NOMO-1 treated with DMSO at 0.1 percent for 48 hours (cell line): ENCODE results near the gene PPP1R12C.
"Not testable (repeated sequence)": the region's sequence is repeated elsewhere in the genome, so short reads cannot be mapped to it uniquely, and the experiment has no call there.

ENCODE experiments used
- DNase-seq: peaks from one replicate; lab custom pipeline; 2025; ENCODE audit not compliant: unreplicated experiment; lab: John Stamatoyannopoulos, UW

Gene PPP1R12C

DNA sequence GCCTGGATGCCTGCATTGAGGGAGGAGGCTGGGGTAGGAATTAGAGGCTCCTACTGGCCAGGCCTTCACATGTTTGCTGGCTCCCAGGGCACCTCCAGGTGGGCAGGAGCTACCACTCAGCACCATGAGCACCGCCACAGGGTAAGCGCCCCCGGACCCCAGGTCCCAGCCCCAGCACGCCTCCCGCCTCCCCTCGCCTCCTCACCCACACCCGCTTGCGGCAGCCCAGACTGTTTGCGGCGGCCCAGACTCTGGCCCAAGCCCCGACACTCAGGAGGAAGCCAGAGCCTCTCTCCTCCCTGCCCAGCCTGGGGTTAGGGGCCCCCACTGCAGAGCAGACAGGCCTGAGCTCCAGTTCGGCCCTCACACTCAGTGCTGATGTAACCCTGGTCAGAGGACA, 41.1 kb downstream of the PPP1R12C start:
- DNase-seq: no peak

- DNase-seq: peak; percentile 53
These were observed 42.0 kb downstream of the PPP1R12C start, which contains the start of gene EPS8L1 for GRCh38 chr19:55075371-55075998. Gene EPS8L1, plus strand, starts transcription at chr19:55075869. Its CDS starts 576 bp downstream, at chr19:55076445.

DNA sequence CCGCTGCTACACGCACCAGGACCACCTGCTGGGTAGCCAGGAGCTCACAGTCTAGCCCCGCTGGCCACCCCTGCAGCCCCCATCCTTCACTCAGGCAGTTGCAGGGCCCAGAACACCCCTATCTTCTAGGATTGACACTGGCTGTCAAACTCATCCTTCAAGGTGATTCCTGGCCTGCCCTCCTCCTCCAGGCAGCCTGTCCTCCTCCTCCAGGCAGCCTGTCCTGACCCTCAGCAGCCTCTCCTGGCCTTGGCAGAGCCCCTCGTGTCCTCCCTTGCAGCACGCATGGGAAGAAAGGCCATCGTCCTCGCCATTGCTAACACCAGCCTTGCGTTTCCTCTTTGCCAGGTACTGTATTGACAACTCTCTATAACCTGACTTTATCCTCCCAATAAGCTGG, 45.5 kb downstream of the PPP1R12C start:
- DNase-seq: no peak

- peak; percentile 5 for DNase-seq
These were observed 46.3 kb downstream of the PPP1R12C start for GRCh38 chr19:55071129-55071502.

DNA sequence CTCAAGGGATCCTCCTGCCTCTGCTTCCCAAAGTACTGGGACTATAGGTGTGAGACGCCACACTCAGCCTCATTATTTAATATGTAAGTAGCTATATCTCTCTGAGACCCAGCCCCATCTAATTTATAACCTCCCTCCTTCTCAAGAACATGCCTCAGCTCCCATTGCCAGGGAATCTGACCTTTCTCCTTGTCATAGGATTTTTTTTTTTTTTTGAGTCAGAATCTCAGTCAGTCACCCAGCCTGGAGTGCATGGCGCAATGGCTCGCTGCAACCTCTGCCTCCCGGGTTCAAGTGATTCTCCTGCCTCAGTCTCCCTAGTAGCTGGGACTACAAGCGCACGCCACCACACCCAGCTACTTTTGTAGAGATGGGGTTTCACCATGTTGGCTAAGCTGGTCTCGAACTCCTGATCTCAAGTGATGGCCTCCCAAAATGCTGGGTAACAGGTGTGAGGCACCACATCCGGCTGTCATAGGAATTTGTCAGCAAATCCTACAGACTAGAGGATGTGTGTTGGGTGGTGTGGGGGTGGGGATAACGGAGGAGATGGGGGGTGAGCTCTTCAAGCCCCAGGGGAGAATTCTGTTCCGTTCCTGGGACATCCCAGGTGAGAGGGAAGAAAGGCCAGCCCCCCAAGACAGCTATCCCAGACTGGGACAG, 46.8 kb downstream of the PPP1R12C start:
- DNase-seq: no peak

DNA sequence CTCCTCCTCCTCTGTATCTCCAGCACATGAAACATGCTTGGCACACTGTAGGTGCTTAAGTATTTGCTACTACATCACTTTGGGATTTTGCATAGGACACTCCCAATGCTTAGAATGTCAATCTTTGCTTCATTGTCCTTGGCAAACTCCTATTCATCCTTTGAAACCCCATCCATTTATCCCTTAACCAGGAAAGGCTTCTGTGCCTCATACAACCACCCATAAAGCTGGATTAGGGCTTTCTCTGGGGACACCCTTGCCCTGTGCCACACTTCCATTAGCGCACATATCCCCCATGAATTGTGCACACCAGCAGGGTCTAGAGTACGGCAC, 47.6 kb downstream of the PPP1R12C start:
- no peak for DNase-seq

DNA sequence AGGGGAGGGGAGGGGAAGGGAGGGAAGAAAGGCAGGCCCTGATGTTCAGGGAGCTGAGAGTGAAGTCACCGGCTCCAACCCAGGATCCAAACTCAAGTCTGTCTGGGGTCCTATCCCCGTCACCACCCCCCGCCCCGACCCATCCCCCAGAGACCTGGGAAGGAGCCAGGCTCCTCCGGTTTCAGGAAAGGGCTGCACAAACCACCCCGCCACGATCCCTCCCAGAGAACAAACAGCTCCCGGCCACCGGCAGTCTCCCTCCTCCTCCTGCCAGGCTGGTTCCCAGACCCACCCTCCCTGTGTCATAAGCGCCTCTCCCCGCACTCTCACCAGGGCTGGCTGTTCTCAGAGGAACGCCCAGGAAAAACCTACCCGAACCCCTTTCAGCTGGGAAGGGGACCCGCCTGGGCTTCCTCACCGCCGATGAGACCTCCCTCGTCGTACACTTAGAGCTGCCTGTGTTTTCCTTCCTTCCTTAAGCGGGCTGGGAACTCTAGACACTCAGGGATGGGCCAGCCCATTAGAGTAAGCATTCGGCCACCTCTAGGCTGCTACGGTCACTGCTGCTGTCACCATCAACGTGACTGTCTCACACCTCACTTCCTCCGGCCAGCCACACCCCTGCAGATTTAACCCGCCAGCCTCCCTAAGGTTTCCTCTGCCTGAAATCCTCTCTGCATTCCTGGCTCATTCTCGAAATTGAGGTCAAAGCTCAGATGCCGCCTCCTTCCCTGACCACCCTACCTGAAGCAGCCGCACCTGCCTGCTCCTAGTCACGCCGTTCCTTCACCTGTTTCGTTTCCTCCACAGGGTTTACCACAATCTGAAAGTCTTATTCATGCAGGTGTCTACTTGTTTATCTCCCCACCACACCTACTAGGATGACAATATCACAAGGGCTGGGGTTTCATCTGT, 48.2 kb downstream of the PPP1R12C start:
- peak; percentile 21 for DNase-seq

DNA sequence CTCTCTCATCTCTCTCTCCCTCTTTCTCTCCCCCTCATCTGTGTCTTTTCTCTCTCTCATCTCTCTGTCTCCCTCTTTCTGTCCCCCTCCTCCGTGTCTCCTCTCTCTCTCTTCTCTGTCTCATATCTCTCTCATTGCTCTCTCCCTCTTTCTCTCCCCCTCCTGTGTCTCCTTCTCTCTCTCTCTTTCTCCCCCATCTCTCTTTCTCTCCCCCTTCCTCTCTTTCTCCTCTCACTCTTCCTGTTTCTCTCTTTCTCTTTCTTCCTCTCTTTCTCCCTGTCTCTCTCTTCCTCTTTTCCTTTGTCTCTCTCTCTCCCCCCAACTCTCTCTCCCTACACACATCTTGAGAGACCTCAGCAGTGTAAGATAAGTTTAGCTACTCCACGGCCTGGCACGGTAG, 49.6 kb downstream of the PPP1R12C start:
- DNase-seq: no peak

DNA sequence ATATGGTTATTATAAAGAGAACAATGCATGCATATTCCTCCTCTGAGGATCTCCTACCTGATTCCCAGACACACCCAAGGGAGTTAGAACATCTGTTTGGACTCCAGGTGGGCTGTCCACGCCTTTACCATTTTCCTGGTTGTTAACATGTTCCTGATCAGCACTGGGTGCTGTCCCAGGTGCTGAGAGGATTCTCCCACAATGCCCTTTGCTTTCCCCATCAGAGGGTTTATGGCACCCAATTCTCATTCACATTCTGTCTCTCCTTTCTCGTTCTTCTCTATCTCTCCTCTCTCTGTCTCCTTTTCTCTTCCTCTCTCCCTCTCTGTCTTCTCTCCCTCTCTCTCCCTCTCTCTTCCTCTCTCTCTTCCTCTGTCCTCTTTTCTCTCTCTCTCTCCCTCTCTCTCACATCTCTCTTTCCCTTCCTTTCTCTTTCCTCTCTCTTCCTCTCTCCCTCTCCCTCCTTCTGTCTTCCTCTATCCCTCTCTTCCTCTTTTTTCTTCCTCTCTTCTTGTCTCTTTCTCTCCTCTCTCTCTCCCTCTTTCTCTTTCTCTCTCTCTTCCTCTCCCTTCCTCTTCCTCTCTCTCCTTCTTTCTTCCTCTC, 51.2 kb downstream of the PPP1R12C start:
- no peak for DNase-seq

DNA sequence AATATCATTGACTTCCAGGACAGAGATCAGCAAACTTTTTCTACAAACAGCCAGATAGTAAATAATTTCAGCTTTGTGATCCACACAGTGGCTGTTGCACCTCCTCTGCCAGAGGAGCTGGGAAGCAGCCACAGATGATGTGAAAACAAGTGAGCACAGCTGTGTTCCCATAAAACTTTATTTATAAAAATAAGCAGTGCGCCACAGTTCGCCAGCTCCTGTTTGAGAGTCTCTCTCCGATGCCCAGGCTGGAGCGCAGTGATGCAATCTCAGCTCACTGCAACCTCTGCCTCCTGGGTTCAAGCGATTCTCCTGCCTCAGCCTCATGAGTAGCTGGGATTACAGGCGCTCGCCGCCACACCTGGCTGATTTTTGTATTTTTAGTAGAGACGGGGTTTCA, 51.9 kb downstream of the PPP1R12C start:
- not testable (repeated sequence) for DNase-seq

DNA sequence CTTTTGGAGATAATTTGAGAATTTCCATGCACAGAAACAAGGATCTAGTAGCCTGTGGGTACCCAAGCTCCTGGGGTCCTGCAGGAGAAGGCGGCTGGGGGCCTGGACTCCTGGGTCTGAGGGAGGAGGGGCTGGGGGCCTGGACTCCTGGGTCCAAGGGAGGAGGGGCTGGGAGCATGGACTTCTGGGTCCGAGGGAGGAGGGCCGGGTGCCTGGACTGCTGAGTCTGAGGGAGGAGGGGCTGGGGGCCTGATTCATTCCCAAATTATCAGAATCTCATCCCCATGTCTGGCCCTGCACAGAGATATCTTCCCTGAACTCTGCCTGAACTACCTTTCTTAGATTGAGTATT, 54.0 kb downstream of the PPP1R12C start:
- DNase-seq: no peak

GRCh38 chr19:55062735-55063491, 54.5 kb downstream of the PPP1R12C start, which contains the start of gene RDH13:
Gene RDH13, minus strand, starts transcription at chr19:55063148. Its CDS starts 116 bp downstream, at chr19:55063032.
- DNase-seq: peak; percentile 91

DNA sequence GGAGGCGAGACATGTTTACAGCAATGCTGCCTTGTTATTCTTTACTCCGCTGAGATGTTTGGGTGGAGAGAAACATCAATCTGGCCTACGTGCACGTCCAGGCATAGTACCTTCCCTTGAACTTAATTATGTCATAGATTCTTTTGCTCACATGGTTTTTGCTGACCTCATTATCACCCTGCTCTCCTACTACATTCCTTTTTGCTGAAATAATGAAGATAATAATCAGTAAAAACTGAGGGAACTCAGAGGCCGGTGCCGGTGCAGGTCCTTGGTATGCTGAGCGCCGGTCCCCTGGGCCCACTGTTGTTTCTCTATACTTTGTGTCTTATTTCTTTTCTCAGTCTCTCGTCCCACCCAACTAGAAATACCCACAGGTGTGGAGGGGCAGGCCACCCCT, 57.1 kb downstream of the PPP1R12C start:
- DNase-seq: not testable (repeated sequence)

GRCh38 chr19:55058781-55059610, 58.4 kb downstream of the PPP1R12C start:
- DNase-seq: no peak

DNA sequence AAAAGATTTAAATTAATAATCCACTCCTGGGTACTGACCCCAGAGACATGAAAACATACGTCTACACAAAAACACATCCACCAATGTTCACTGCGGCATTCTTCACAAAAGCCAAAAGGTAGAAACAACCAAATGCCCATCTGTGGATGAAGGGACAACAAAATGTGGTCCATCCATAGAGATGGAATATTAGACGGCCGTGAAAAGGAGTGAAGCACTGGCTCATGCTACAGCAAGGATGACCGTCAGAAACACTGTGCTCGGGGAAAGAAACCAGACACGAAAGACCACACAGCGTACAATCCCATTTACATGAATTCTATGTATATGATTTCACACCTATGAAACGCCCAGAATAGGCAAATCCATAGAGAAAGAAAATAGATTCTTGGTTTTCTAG, 60.6 kb downstream of the PPP1R12C start:
- no peak for DNase-seq

DNA sequence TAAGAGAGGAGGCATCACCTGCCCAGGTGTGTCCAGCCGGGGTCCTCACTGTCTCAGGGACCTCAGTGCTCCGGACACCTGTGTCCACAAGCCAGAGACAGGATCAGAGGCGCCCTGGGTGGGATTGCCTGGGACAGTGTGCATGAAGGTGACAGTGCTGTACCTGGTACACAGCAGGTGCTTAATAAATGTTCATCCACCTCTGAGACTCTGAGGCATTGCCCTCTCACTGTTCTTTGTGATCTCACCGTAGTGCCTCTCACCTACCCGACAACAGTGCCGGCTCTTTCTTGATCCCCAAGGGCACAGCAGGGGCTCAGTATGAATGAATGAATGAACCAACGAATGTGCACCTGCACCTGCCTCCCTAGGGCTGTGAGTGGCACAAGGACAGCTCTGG, 63.7 kb downstream of the PPP1R12C start:
- DNase-seq: no peak

DNA sequence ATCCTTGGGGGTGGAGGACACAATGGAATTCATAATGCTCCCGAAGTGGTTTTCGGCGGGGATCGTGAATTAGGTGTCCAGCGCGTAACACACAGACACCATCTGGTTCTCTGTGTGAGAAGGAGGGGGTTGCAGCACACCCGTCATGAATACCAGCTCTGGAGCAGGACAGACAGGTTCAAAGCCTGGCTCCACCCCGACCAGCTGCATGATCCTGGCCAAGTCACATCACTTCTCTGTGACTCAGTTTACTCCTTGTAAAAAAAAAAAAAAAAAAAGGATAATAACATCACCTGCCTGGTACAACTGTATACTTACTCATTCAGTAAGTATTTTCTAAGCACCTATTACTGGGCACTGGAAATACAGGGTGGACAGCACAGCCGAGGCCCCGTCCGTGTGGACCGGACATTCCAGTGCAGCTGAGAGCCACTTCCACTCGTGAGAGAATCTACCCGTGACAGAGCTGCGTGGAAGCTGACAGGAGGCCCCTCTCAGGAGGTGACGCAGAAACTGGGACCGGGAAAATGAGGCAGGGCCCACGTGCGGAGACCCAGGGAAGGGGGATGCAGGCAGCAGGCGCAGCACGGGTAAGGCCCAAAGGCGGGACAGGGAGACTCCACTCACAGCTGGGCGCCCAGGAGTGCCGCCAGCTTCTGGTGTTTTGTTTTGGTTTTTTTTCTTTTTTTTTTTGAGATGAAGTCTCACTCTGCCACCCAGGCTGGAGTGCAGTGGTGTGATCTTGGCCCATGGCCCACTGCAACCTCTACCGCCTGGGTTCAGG, 66.5 kb downstream of the PPP1R12C start:
- no peak for DNase-seq

DNA sequence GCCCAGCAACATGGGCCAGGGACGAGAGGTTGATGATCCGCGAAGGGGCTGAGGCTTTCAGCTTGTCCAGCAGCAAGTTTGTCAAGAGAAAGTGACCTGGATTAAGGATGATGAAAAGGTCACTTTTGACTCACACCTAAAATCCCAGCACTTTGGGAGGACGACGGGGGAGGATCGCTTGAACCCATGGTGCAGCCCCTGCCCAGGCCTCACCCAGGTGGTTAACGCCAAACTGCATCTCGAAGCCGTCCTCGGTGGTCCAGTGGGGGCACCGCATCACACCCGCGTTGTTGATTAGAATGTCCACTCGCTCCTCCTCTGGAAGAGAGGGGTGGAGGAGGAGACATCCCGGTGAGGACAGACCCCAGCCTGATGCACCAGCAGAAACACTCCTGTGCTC, 69.0 kb downstream of the PPP1R12C start:
- DNase-seq: no peak

GRCh38 chr19:55047951-55048350, 69.5 kb downstream of the PPP1R12C start:
- no peak for DNase-seq
